ENCODE data around the gene NAPSA.

The NAPSA gene

DNA sequence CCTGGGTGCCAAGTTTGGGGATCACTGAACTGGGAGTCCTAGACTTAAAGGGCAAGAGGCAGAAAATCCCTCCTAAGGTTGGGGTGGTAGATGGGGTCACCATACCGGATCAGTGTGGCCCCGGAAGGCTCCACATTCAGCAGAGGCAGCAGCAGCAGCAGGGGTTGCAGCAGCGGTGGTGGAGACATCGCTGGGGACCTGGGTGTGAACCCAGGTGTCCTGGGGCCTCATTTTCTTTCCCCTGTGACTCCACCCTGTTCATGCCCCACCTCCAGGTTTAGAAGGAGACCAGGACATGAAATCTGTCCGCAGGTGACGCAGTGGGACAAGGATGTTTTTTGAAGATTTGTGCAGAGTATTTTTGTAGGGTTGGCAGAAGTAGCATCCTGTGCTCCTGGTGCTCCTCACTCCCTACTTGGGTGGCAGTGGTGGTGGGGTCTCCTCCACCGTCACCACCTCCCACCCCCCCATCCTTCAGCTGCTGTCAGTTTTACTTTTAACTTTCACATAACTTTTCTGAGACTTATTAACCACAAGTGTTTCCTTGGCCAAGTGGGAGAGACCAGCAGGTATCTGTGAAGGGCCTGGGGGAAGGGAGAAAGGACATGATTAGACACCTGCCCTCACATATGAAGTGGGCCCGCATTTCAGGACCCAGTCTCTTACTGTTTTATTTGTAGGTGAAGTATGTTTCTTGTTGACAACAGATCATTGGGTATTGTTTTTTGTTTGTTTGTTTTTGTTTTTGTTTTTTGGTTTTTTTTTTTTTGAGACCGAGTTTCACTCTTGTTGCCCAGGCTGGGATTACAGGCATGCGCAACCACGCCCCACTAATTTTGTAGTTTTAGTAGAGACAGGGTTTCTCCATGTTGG is at the start of gene NAPSA:
NAPSA (minus strand) TSS at position 206 of the 873 bp plus-strand sequence; CDS start at position 188, 18 bp downstream.
- no peak for DNase-seq
- H3K4me1 Mint-ChIP-seq, result peaks cover 73% of the 10 kb centered on the region

DNA sequence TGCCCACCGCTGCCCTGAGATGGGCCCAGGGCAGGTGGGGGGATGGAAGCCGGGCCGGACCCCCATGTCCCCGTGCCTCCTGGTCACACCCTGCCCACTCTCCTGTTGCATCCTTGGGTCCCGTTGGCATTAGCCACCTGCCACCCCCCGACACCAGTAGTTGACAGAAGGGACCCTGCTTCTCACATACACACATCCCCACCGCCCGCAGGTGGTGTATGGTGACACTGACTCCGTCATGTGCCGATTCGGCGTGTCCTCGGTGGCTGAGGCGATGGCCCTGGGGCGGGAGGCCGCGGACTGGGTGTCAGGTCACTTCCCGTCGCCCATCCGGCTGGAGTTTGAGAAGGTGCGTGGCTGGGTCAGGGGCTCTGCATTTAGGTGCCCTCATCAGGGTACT is 48.1 kb upstream of the NAPSA start:
- CTCF ChIA-PET, result no interaction called here
- Mint-ChIP-seq H3K27ac (no peak overlapping the region), H3K27me3 (peaks cover 4% of the 10 kb centered on the region), H3K4me3 (no peak overlapping the region), H3K9me3 (no peaks in the 10 kb centered on the region), H3K4me1 (no peaks in the 10 kb centered on the region), H3K36me3 (peaks cover 17% of the 10 kb centered on the region)
- DNase-seq, result no peak

More for the DNA sequence above, at the start of gene NAPSA:
- no peaks in the 10 kb centered on the region for H3K9me3 Mint-ChIP-seq
- H3K27me3 Mint-ChIP-seq, result no peaks in the 10 kb centered on the region
- CTCF ChIA-PET, result interaction anchor here (0.6 to 4.2 kb wide), 4 partner anchors 8 to 97 kb away, joined by 3 to 20 read pairs (median 6); no protein-coding TSS in a partner anchor
- peak within 1 kb of the TSS; percentile 85 for H3K27ac Mint-ChIP-seq
- peaks cover 5% of the 10 kb centered on the region for H3K36me3 Mint-ChIP-seq
- peak within 1 kb of the TSS; percentile 5 for H3K4me3 Mint-ChIP-seq

DNA sequence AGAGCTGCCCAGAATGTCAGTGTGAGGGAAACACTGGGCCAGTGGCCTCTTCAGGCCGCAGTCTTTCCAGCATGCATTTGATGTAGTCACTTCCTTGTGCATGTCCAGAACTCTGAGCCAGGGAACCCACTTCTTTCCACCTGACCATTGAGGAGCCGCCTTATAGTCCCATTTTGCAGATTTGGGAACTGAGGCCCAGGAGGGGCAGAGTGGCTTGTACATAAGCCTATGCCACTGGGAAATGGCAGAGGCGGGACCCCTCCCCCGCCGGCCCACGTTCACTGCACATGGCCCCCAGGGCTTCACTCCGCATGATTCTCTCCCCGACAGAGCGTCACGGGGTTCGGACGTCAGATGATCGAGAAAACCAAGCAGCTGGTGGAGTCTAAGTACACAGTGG is 47.7 kb upstream of the NAPSA start:
- Mint-ChIP-seq H3K36me3 (peaks cover 17% of the 10 kb centered on the region), H3K4me3 (no peak overlapping the region), H3K27ac (no peak overlapping the region), H3K4me1 (no peaks in the 10 kb centered on the region), H3K27me3 (no peaks in the 10 kb centered on the region), H3K9me3 (no peaks in the 10 kb centered on the region)
- CTCF ChIA-PET, result no interaction called here
- no peak for DNase-seq

DNA sequence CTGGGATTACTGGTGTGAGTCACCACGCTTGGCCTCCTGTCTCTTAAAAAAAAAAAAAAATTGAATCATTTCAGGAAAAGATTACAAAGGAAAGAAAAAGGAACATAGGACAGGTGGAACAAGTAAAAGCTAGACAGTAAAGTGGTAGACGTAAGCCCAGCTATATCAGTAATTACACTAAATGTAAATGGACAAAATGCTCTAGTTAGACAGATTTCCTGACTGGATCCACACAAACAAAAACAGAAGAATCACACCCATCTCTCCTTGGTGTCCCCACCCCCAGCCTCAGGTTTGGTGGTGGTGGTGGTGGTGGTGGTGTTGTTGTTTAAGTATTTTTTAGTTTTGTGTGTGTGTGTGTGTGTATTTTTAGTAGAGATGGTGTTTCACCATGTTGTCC is 47.0 kb upstream of the NAPSA start:
- H3K4me3 Mint-ChIP-seq, result no peak overlapping the region
- no peaks in the 10 kb centered on the region for H3K4me1 Mint-ChIP-seq
- H3K9me3 Mint-ChIP-seq, result no peaks in the 10 kb centered on the region
- CTCF ChIA-PET, result interaction anchor here (0.6 kb wide), 1 partner anchor 92 kb away, joined by 3 read pairs; no protein-coding TSS in a partner anchor
- DNase-seq, result no peak
- H3K27me3 Mint-ChIP-seq, result no peaks in the 10 kb centered on the region
- H3K27ac Mint-ChIP-seq, result no peak overlapping the region
- H3K36me3 Mint-ChIP-seq, result peaks cover 17% of the 10 kb centered on the region

DNA sequence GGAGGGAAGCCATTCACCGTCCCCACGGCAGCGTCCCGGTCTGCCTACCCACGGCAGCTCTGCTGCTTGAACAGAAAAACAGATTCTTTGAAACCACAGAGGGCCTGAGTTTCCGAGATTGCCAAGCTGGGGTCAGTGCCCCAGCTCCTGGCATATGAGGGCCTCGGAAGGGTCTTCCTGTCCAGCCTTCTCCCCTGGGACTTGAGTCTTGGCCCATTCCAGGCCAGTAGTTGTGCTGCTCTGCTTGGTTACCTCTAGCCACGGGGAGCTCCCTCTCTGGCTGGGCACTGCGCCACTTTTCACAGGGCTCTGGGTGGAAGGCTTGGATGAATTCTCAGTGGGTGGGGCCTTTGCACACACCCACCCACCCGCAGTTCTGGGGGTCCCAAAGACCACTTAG is 44.7 kb upstream of the NAPSA start:
- H3K27ac Mint-ChIP-seq, result no peak overlapping the region

DNA sequence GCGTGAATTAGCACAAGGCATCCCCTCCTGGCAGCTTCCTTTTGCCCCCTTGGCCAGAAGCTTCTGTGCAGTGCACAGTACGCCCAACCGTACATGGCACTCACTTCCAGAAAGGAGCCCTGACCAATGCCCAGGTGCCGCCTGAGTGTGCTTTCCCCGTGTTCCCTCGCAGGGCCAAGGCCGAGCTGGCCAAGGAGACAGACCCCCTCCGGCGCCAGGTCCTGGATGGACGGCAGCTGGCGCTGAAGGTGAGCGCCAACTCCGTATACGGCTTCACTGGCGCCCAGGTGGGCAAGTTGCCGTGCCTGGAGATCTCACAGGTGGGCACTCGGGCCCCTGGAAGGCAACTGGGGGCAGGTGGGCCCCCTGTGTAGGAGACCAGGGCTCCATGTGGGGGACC is 43.9 kb upstream of the NAPSA start:
- H3K4me1 Mint-ChIP-seq, result no peaks in the 10 kb centered on the region
- H3K27ac Mint-ChIP-seq, result no peak overlapping the region
- H3K4me3 Mint-ChIP-seq, result no peak overlapping the region
- no peak for DNase-seq
- no peaks in the 10 kb centered on the region for H3K27me3 Mint-ChIP-seq
- H3K9me3 Mint-ChIP-seq, result no peaks in the 10 kb centered on the region
- H3K36me3 Mint-ChIP-seq, result peaks cover 22% of the 10 kb centered on the region
- CTCF ChIA-PET, result no interaction called here

More for the DNA sequence above, 44.7 kb upstream of the NAPSA start:
- H3K4me3 Mint-ChIP-seq, result no peak overlapping the region
- DNase-seq, result no peak
- no peaks in the 10 kb centered on the region for H3K9me3 Mint-ChIP-seq
- CTCF ChIA-PET, result interaction anchor here (1.0 kb wide), 1 partner anchor 24 kb away, joined by 4 read pairs; no protein-coding TSS in a partner anchor
- no peaks in the 10 kb centered on the region for H3K27me3 Mint-ChIP-seq
- peaks cover 24% of the 10 kb centered on the region for H3K36me3 Mint-ChIP-seq
- no peaks in the 10 kb centered on the region for H3K4me1 Mint-ChIP-seq

DNA sequence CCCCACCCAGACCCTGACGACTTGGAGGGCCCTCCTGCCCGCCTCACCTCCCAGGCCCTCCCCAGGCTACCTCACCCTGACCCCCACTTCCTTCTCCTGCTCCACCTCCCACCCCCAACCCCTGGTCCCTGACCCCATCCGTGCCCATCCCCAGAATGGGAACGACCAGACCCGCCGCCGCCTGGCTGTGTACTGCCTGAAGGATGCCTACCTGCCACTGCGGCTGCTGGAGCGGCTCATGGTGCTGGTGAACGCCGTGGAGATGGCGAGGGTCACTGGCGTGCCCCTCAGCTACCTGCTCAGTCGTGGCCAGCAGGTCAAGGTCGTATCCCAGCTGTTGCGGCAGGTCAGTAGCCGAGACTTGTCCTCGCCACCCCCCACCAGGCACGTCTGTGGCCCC is 41.4 kb upstream of the NAPSA start:
- DNase-seq, result no peak
- CTCF ChIA-PET, result no interaction called here
- Mint-ChIP-seq H3K36me3 (peaks cover 30% of the 10 kb centered on the region), H3K27ac (peak overlapping the region; percentile 14), H3K4me3 (no peak overlapping the region), H3K9me3 (no peaks in the 10 kb centered on the region), H3K4me1 (no peaks in the 10 kb centered on the region), H3K27me3 (no peaks in the 10 kb centered on the region)

DNA sequence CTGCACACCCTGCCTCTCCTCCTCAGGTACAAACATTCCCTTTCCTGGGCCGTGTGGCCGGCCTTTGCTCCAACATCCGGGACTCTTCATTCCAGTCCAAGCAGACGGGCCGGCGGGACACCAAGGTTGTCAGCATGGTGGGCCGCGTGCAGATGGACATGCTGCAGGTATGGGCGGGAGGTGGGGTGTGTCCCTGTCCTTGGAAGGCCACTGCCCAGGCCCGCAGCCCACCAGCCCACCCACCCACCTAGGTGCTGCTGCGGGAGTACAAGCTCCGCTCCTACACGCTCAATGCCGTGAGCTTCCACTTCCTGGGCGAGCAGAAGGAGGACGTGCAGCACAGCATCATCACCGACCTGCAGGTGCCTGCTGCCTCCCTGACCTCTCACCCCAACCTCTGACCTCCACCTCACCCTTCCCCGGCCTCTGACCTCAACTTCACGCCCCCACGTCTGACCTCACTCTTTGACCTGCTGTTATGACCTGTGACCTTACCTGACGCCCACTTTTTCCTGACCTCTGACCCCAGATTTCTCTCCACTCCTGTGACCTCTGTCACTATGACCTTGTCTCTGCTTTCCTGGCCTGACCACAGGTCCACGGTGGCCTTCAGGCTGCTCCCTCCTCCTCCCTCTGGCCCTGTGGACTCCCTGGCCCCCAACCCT is 40.8 kb upstream of the NAPSA start:
- H3K27me3 Mint-ChIP-seq, result no peaks in the 10 kb centered on the region
- no peaks in the 10 kb centered on the region for H3K9me3 Mint-ChIP-seq
- H3K4me1 Mint-ChIP-seq, result no peaks in the 10 kb centered on the region
- no peak overlapping the region for H3K4me3 Mint-ChIP-seq
- CTCF ChIA-PET, result no interaction called here
- no peak overlapping the region for H3K27ac Mint-ChIP-seq
- H3K36me3 Mint-ChIP-seq, result peaks cover 29% of the 10 kb centered on the region
- DNase-seq, result no peak

DNA sequence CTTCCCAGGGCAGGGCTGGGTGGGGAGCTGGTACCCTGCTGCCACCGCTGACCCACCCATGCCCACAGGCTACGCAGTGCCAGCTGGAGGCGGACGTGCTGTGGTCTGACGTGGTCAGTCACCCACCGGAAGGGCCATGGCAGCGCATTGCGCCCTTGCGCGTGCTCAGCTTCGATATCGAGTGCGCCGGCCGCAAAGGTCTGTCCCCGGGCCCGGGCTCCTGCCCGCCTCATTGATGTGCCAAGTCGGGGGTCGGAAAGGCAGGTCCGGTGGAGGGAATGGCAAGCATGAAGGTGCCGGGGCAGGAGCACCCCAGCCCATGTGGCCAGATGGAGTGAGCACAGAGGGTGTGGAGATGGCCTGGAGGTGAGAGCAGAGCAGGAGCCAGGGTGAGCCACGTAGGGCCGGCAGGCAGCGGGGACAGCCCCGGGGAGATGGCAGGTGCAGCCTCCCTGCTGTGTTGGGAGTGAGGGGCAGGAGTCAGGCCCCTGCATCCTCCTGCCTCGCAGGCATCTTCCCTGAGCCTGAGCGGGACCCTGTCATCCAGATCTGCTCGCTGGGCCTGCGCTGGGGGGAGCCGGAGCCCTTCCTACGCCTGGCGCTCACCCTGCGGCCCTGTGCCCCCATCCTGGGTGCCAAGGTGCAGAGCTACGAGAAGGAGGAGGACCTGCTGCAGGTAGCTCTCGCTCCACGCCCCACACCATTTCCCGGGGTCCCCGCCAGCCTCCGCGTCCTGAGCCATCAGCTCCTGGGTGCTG is 37.3 kb upstream of the NAPSA start:
- Mint-ChIP-seq H3K27ac (no peak overlapping the region), H3K4me1 (no peaks in the 10 kb centered on the region), H3K4me3 (no peak overlapping the region), H3K36me3 (peaks cover 27% of the 10 kb centered on the region), H3K27me3 (peaks cover 3% of the 10 kb centered on the region), H3K9me3 (no peaks in the 10 kb centered on the region)
- CTCF ChIA-PET, result no interaction called here
- DNase-seq, result no peak

DNA sequence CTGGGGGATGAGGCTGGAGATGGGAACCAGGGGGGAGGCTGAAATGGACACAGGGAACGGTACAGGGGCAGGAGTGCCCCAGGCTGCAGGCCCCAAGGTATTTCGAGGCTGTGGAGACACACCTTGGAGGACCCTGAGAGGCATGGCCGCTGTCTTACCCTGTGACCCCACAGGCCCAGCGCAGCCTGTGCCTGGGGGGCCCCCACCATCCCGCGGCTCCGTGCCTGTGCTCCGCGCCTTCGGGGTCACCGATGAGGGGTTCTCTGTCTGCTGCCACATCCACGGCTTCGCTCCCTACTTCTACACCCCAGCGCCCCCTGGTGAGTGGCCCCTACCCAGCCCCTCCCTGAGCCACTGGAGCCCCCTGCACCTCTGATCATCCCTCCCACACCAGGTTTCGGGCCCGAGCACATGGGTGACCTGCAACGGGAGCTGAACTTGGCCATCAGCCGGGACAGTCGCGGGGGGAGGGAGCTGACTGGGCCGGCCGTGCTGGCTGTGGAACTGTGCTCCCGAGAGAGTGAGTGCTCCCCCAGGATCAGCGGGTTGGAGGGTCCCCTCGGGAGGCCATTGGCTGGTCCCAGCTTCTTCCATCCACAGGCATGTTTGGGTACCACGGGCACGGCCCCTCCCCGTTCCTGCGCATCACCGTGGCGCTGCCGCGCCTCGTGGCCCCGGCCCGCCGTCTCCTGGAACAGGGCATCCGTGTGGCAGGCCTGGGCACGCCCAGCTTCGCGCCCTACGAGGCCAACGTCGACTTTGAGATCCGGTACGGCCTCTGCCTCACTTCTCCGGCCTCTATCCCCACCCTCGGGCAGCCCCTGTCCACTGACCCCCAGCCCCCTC is 36.4 kb upstream of the NAPSA start:
- Mint-ChIP-seq H3K27ac (no peak overlapping the region), H3K4me1 (no peaks in the 10 kb centered on the region), H3K27me3 (peaks cover 3% of the 10 kb centered on the region), H3K4me3 (no peak overlapping the region), H3K36me3 (peaks cover 30% of the 10 kb centered on the region), H3K9me3 (no peaks in the 10 kb centered on the region)
- DNase-seq, result no peak
- CTCF ChIA-PET, result no interaction called here

DNA sequence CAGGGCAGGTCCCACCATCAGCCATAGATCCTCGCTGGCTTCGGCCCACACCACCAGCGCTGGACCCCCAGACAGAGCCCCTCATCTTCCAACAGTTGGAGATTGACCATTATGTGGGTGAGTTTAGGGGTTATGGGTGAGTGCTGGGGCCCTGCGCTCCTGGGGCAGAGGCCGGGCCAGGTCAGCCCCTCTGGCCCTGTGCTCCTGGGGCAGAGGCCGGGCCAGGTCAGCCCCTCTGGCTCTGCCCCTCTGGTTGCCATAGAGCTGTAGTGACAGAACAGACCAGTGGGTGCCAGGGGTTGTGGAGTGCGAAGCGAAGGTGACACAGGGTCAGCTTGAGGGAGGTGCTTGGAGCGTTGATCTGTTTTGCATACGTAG is 33.9 kb upstream of the NAPSA start:
- Mint-ChIP-seq H3K27ac (no peak overlapping the region), H3K4me1 (no peaks in the 10 kb centered on the region), H3K27me3 (peaks cover 3% of the 10 kb centered on the region), H3K4me3 (no peak overlapping the region), H3K9me3 (no peaks in the 10 kb centered on the region), H3K36me3 (peaks cover 23% of the 10 kb centered on the region)
- DNase-seq, result no peak
- CTCF ChIA-PET, result no interaction called here

DNA sequence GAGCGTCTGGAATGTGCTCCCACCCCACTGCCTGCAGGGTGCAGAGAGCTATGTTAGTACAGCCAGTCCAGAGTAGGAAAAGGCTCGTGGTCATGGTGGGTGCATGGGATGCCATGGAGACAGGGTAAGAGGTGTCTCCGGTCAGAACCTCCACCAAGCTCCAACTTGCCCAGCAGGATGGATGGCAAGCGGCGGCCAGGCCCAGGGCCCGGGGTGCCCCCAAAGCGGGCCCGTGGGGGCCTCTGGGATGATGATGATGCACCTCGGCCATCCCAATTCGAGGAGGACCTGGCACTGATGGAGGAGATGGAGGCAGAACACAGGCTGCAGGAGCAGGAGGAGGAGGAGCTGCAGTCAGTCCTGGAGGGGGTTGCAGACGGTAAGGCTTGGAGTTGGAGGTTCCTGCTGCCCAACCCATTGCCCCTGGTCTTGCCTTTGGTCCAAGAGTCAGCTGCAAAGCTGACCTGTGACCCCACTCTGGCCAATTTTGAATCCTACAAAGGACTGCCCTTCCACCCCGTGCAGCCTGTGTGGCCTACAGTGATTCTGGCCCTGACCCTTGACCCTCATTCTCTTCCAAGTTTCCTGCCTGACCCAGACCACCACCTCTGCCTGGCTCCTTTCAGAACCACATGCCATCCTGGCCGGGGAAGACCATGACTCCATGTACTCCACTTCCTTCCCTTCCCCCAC is 33.4 kb upstream of the NAPSA start:
- peaks cover 3% of the 10 kb centered on the region for H3K27me3 Mint-ChIP-seq
- H3K36me3 Mint-ChIP-seq, result peaks cover 22% of the 10 kb centered on the region
- DNase-seq, result no peak
- H3K27ac Mint-ChIP-seq, result no peak overlapping the region
- CTCF ChIA-PET, result no interaction called here
- no peaks in the 10 kb centered on the region for H3K4me1 Mint-ChIP-seq
- H3K9me3 Mint-ChIP-seq, result no peaks in the 10 kb centered on the region
- H3K4me3 Mint-ChIP-seq, result no peak overlapping the region

DNA sequence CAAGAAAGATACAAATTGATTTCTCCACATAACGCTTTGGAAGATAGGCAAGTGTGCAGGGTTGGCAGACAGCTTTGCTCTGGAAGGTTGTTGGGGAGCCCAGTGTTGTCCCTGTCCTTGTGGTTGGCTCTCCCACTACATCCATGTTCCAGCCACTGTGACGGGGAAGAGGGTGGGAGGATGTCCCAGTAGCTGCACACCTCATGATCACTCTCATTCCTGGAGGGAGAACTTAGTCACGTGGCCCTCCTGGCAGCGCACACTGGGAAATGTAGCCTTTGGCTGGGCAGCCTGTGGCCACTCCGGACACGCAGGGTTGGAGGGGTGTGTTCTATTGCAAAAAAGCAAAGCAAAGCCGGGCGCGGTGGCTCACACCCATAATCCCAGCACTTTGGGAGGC is 28.6 kb upstream of the NAPSA start:
- CTCF ChIA-PET, result no interaction called here
- Mint-ChIP-seq H3K4me3 (no peak overlapping the region), H3K27me3 (peaks cover under 1% of the 10 kb centered on the region), H3K27ac (no peak overlapping the region), H3K4me1 (no peaks in the 10 kb centered on the region), H3K36me3 (peaks cover 36% of the 10 kb centered on the region), H3K9me3 (no peaks in the 10 kb centered on the region)
- DNase-seq, result no peak

Data from activated naive CD4-positive, alpha-beta T cell treated with anti-CD3 and anti-CD28 coated beads, Interleukin-2, amount 10 ng/mL, durations not matched to agents 7 days and 5 days (primary cell).